AG09309 (cell line): ENCODE results near the gene RMND1.

Experiments used
- DNase-seq: peaks from one replicate; pipeline ENCODE4 v3.0.0-alpha.2; 2010; ENCODE audit warnings: low read depth
- H3K4me3 ChIP-seq: 2 replicates; pipeline ENCODE4 v1.5.1; 2011; ENCODE audit warnings: mild to moderate bottlenecking, low read depth, low read length, moderate library complexity; ENCODE audit not compliant: control insufficient read depth
- TF ChIP-seq, protein P1 (sequence below): IDR thresholded peaks from 2 replicates; pipeline ENCODE4 v1.5.1; 2011; ENCODE audit warnings: mild to moderate bottlenecking, low read depth, low read length, inconsistent platforms; ENCODE audit not compliant: insufficient read depth, control insufficient read depth; ENCODE audit errors: missing control alignments

The RMND1 gene

GRCh38 chr6:151436802-151437201 is 15.1 kb downstream of the RMND1 start:
- TF ChIP-seq, protein P1, sequence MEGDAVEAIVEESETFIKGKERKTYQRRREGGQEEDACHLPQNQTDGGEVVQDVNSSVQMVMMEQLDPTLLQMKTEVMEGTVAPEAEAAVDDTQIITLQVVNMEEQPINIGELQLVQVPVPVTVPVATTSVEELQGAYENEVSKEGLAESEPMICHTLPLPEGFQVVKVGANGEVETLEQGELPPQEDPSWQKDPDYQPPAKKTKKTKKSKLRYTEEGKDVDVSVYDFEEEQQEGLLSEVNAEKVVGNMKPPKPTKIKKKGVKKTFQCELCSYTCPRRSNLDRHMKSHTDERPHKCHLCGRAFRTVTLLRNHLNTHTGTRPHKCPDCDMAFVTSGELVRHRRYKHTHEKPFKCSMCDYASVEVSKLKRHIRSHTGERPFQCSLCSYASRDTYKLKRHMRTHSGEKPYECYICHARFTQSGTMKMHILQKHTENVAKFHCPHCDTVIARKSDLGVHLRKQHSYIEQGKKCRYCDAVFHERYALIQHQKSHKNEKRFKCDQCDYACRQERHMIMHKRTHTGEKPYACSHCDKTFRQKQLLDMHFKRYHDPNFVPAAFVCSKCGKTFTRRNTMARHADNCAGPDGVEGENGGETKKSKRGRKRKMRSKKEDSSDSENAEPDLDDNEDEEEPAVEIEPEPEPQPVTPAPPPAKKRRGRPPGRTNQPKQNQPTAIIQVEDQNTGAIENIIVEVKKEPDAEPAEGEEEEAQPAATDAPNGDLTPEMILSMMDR, result no peak
- no peak for DNase-seq
- no peak overlapping the region for H3K4me3 ChIP-seq

DNA sequence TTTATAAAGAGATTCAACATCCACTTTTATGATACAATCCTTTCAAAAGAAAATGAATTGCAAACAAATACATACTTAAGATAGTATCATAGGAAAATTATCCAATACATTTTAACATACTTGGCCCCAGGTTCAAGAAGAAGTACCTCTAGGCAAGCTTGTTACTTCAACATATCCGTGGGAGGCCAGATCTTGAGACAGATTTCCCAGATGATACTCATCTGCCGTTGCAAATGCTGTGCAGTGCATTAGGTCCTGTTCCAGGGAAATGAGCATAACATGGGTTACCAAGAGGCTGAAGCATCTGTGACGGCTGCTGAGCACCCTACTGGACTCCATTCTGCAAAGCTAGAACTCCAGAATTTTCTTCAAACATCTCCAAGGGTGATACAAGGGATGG is 15.6 kb downstream of the RMND1 start:
- H3K4me3 ChIP-seq, result no peak overlapping the region
- no peak for DNase-seq
- TF ChIP-seq, protein P1, result no peak

DNA sequence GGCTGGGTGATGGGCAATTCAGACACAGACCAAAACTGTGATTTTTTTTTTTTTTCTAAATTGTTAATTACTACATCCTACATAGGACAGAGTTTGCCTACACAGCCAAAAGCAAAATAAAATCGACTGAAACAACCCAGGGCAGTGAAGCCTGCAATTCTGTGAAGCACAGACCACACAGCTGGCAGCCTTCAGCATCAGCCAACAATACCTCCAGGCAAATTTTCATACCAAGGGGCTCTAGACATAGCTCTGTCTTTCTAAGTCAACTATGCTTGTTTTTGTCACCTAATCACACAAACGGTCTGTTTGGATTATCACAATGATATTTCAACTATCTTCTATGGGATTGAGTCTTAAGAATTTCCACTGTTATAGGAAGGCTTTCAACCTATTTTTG is 17.6 kb downstream of the RMND1 start:
- no peak overlapping the region for H3K4me3 ChIP-seq
- TF ChIP-seq, protein P1, result no peak

DNA sequence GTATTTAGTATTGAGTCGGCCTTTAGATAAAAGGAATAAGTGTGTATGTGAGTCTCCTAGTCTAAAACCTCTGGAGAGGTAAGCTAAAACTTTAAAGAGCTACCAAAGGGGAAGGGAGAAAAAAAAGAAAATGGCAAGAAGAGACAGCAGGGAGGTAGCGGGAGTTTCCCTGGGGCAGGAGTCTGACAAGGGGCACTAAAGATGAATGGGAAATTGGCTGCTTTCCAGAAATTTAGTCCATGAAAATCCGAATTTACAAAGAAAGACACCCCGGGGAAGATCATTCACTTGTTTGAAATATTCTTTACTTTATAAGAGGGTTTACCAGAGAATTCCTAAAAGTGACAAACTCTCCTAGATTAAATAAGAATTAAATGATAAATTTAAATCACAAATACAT is 19.3 kb downstream of the RMND1 start:
- DNase-seq, result no peak
- TF ChIP-seq, protein P1, result no peak
- no peak overlapping the region for H3K4me3 ChIP-seq

More for the DNA sequence above, 17.6 kb downstream of the RMND1 start:
- no peak for DNase-seq

DNA sequence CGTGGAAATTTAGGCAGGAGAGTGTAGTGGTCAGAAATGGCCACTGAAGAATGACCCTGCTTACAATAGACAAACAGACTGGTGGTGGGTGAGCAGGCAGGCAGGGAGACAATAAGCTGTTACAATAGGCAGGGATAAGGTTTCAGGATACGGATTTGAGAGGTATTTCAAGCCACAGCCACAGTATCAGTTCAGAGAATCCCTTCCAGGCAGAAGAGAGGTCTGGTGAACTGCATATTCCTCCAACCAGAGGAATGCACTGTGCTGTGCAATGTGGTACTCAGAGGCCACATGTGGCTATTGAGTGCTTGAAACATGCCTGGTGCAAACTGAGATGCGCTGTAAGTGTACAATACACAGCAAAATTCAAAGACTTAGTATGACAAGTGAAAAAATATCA is 20.6 kb downstream of the RMND1 start:
- no peak for DNase-seq

DNA sequence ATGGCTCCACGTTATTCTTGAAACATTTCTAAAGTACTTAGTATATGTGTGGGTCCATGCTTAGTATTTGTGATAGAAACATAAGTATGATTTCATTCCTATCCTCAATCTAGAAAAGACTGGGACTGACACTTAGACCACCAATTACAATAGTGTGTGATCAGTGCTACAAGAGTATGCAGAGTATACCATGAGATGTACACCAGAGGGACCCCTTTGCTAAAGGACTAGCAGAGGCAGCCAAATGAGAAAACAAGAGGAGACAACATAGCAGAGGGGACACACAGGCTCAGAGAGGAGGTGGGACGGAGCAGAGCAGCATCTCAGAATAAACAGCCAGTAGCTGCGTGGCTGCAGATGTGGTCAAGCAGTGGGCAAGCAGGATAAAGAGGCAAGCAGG is 21.0 kb downstream of the RMND1 start:
- no peak for DNase-seq
- H3K4me3 ChIP-seq, result no peak overlapping the region
- TF ChIP-seq, protein P1, result no peak

More for the DNA sequence above, 20.6 kb downstream of the RMND1 start:
- no peak overlapping the region for H3K4me3 ChIP-seq
- TF ChIP-seq, protein P1, result no peak

GRCh38 chr6:151428093-151428735 is 23.7 kb downstream of the RMND1 start:
- H3K4me3 ChIP-seq, result no peak overlapping the region
- TF ChIP-seq, protein P1, result no peak
- no peak for DNase-seq
